D721Med (cell line): ENCODE measurements around the gene RNASEH2B.

Experiments used
- DNase-seq: peaks from one replicate; pipeline ENCODE4 v3.0.0; 2011; ENCODE audit warnings: low spot score; ENCODE audit not compliant: insufficient read length
- FAIRE-seq: peaks from 2 replicates; lab custom pipeline; 2011; peaks lifted over from hg19 to GRCh38; lab: Jason Lieb, UNC
- TF ChIP-seq, protein P1 (sequence below): IDR thresholded peaks from 2 replicates; pipeline ENCODE4 v1.5.1; 2012; ENCODE audit warnings: mild to moderate bottlenecking, control low read depth; ENCODE audit not compliant: insufficient read depth; ENCODE audit errors: missing control alignments

RNASEH2B gene

GRCh38 chr13:50914176-50914700 is 4.6 kb downstream of the RNASEH2B start:
- FAIRE-seq (no peak), DNase-seq (no peak)
- TF ChIP-seq, protein P1, sequence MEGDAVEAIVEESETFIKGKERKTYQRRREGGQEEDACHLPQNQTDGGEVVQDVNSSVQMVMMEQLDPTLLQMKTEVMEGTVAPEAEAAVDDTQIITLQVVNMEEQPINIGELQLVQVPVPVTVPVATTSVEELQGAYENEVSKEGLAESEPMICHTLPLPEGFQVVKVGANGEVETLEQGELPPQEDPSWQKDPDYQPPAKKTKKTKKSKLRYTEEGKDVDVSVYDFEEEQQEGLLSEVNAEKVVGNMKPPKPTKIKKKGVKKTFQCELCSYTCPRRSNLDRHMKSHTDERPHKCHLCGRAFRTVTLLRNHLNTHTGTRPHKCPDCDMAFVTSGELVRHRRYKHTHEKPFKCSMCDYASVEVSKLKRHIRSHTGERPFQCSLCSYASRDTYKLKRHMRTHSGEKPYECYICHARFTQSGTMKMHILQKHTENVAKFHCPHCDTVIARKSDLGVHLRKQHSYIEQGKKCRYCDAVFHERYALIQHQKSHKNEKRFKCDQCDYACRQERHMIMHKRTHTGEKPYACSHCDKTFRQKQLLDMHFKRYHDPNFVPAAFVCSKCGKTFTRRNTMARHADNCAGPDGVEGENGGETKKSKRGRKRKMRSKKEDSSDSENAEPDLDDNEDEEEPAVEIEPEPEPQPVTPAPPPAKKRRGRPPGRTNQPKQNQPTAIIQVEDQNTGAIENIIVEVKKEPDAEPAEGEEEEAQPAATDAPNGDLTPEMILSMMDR, result no peak

DNA sequence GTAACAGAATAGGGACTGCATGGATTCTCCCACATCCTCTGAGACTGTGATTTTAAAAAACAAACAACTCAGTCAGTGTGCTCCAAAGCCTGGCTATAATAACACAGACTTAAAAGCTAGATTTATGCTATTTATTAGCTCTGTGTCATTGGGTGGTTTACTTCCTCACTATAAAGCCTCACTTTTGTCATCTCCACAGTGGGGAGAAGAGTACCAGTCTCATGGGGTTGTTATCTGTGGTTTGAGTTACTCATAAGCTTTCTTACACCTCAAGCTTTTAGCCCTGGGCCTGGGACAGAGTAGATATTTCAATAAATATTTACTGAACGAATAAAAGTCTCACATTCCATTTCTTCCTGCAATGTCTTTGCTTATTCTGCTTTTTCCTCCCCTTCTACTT is 5.3 kb downstream of the RNASEH2B start:
- DNase-seq, result no peak
- TF ChIP-seq, protein P1, result no peak
- no peak for FAIRE-seq

- DNase-seq (no peak), FAIRE-seq (no peak)
- TF ChIP-seq, protein P1, result no peak
These were observed 6.0 kb downstream of the RNASEH2B start for GRCh38 chr13:50915565-50915964.

DNA sequence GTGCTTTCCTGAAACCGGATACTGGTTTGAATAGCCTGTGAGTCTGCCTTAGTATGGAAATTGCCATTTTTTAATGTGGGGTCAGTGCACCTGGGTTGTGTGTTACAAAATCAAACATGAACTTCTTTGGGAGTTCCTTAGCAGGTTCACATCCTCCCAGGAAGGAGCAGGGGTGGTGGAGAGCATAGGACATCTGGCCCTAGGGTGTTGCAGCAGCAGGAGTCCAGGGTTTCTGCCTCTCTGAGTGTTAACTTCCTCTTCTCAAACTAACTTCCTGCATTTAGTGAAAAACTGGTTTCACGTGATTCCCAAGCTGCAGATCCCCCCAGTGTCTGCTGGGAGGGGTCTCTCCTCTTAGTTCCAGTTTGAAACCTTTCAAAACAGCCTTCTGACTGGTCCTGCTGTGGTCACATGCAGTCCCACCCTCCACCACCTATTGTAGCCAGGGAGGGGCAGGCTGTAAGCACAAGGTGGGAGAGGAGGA is 7.2 kb downstream of the RNASEH2B start:
- DNase-seq, result no peak
- FAIRE-seq, result no peak
- TF ChIP-seq, protein P1, result no peak

DNA sequence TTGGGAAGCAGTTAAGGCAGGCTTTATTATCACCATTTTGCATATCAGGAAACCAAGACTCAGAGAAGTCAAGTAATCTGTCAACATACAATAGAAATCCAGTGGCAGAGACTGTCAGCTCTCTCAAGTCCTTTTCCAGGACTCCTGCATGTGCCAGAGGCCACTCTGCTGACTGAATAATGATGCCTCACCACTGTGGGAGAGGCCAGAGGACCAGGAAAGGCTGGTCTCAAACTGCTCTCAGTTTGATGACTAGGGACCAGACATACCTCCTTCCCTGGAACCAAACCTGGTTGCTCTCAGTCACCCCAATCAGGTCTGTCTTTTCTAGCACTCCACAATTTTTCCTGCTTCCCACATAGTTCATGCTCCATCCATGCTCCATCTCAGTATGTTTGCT is 8.0 kb downstream of the RNASEH2B start:
- TF ChIP-seq, protein P1, result no peak
- DNase-seq (no peak), FAIRE-seq (no peak)

GRCh38 chr13:50918567-50918966 is 9.0 kb downstream of the RNASEH2B start:
- TF ChIP-seq, protein P1, result no peak
- FAIRE-seq (no peak), DNase-seq (no peak)

DNA sequence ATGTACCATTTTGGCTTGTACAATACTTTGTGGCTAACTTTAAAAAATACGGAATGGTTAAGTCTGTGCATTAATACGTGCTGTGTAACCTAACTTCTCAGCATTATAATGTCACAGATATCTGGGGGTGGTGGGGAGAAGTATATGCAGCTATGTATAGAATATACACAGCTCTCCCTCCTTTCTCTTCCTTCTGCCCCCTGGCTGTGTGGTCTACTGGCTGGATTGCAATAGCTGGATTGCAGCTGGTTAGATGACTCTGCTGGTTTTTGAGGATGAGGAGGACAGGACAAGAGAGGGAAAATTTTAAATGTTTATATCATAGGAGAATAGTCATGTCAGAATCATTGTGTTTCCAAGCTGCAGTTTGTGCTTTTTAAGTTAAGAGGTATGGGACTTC is 9.7 kb downstream of the RNASEH2B start:
- DNase-seq (no peak), FAIRE-seq (no peak)
- TF ChIP-seq, protein P1, result no peak
